SK-N-SH (cell line): Measurements from ENCODE around the gene WDR74.

Experiments used
- CTCF ChIP-seq: fragments of 200-600 bp; sonication (generic); IDR thresholded peaks from 2 replicates; pipeline ENCODE4 v1.6.1; 2017; ENCODE audit warnings: antibody characterized with exemption, mild to moderate bottlenecking, moderate library complexity
- EP300 ChIP-seq, 2 experiments: IDR thresholded peaks; 2 replicates each; pipeline versions ENCODE4 v1.4.0 to v1.6.1; 2012; ENCODE audit warnings: borderline replicate concordance in 1 of 2, low read depth in 1 of 2, low read length in 1 of 2
- MXI1 ChIP-seq: IDR thresholded peaks from 2 replicates; pipeline ENCODE4 v1.6.1; 2012; ENCODE audit warnings: mild to moderate bottlenecking, low read depth, low read length, improper control_type of control experiment
- POLR2AphosphoS5 ChIP-seq: IDR thresholded peaks from 2 replicates; pipeline ENCODE4 v1.6.1; 2012; ENCODE audit warnings: low read depth, low read length
- SIN3A ChIP-seq: IDR thresholded peaks from 2 replicates; pipeline ENCODE4 v1.6.1; 2012; ENCODE audit warnings: low read depth, mild to moderate bottlenecking, low read length, moderate library complexity, borderline replicate concordance
- TAF1 ChIP-seq: IDR thresholded peaks from 2 replicates; pipeline ENCODE4 v1.6.1; 2012; ENCODE audit warnings: low read depth, mild to moderate bottlenecking, low read length, moderate library complexity, borderline replicate concordance
- YY1 ChIP-seq: IDR thresholded peaks from 2 replicates; pipeline ENCODE4 v1.4.0; 2012; ENCODE audit warnings: low read depth, mild to moderate bottlenecking
- TF ChIP-seq, protein P1 (sequence below): IDR thresholded peaks from 2 replicates; pipeline ENCODE4 v1.6.1; 2012; ENCODE audit warnings: mild to moderate bottlenecking, low read depth, low read length, moderate library complexity

DNA sequence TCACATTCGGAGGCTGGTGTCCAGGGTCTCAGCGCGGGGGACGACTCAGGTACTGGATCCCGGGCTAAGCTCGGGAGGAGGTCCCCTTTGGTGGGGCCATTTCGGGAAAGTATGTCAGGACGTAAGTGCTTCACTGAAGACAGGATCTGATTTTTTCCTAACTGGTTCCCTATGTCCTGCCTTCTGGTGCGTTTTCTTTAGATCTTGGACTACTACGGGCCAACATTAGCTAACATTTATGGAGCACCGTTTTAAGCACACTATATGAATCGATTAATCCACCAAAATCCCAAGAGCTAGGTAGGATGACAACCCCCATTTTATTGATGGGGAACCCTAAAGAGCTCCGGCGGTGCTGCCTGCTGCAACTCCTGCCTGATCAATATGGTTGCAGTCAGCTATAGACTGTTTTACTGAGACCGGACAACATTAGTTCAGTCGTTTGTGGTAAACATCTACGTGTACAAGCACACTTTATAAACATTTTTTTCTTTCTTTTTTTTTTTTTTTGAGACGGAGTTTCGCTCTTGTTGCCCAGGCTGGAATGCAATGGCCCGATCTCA is 17.0 kb upstream of the WDR74 start:
- TF ChIP-seq POLR2AphosphoS5 = no peak
- no peak for TF ChIP-seq CTCF
- TF ChIP-seq YY1 = no peak
- TF ChIP-seq, protein P1, sequence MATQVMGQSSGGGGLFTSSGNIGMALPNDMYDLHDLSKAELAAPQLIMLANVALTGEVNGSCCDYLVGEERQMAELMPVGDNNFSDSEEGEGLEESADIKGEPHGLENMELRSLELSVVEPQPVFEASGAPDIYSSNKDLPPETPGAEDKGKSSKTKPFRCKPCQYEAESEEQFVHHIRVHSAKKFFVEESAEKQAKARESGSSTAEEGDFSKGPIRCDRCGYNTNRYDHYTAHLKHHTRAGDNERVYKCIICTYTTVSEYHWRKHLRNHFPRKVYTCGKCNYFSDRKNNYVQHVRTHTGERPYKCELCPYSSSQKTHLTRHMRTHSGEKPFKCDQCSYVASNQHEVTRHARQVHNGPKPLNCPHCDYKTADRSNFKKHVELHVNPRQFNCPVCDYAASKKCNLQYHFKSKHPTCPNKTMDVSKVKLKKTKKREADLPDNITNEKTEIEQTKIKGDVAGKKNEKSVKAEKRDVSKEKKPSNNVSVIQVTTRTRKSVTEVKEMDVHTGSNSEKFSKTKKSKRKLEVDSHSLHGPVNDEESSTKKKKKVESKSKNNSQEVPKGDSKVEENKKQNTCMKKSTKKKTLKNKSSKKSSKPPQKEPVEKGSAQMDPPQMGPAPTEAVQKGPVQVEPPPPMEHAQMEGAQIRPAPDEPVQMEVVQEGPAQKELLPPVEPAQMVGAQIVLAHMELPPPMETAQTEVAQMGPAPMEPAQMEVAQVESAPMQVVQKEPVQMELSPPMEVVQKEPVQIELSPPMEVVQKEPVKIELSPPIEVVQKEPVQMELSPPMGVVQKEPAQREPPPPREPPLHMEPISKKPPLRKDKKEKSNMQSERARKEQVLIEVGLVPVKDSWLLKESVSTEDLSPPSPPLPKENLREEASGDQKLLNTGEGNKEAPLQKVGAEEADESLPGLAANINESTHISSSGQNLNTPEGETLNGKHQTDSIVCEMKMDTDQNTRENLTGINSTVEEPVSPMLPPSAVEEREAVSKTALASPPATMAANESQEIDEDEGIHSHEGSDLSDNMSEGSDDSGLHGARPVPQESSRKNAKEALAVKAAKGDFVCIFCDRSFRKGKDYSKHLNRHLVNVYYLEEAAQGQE = no peak
- no peak for TF ChIP-seq EP300 (IDR thresholded peaks at IDR 0.05; ENCODE audit: borderline replicate concordance in 1 of 2, low read depth in 1 of 2, low read length in 1 of 2)
- TF ChIP-seq SIN3A = no peak
- TF ChIP-seq MXI1 = no peak
- no peak for TF ChIP-seq TAF1
